Pancreas (tissue), 10 donors: ENCODE results near the gene AP1M2. TPM values are rescaled to one million over a fixed set of nuclear protein-coding genes. Genes with fewer than 3 reads are reported as not detected.

ENCODE experiments used
- ATAC-seq, 4 donors: fragments of 200-7000 bp; cut with Tn5 transposase; one replicate each; pipeline versions ENCODE4 v1.8.0 to v1.9.1; 2020; ENCODE audit warnings: mild to moderate bottlenecking in 4 of 4, moderate library complexity in 4 of 4
- DNase-seq, 6 donors: peaks; one replicate each; pipeline ENCODE4 v3.0.0-alpha.2; 2020
- FAIRE-seq: peaks from 2 replicates; lab custom pipeline; 2012; peaks lifted over from hg19 to GRCh38; lab: Jason Lieb, UNC
- H3K27ac ChIP-seq, 4 donors: fragments of 200-600 bp; sonication (generic); 1 replicate in 3 of 4; 2 replicates in 1 of 4; pipeline versions ENCODE4 v1.5.0 to v1.8.0; 2020
- H3K27me3 ChIP-seq, 4 donors: fragments of 200-600 bp; one replicate each; pipeline ENCODE4 v1.8.0; 2021
- H3K36me3 ChIP-seq, 3 donors: fragments of 200-600 bp; sonication (generic) in 1 of 3; one replicate each; pipeline versions ENCODE4 v1.5.0 to v1.8.0; 2020 to 2021
- H3K4me1 ChIP-seq, 3 donors: fragments of 200-600 bp; one replicate each; pipeline ENCODE4 v1.8.0; 2021
- H3K4me3 ChIP-seq, 4 donors: fragments of 200-600 bp; sonication (generic) in 2 of 4; one replicate each; pipeline versions ENCODE4 v1.5.0 to v1.8.0; 2020 to 2021
- H3K9me3 ChIP-seq, 4 donors: fragments of 200-600 bp; one replicate each; pipeline ENCODE4 v1.8.0; 2021
- CTCF ChIP-seq, 4 donors: fragments of 200-600 bp; sonication (generic) in 3 of 4; IDR thresholded peaks; one replicate each; pipeline versions ENCODE4 v1.5.0 to v1.8.0; 2021; ENCODE audit warnings: antibody characterized with exemption in 4 of 4
- WGBS, 2 donors: extraction: QIAGEN DNeasy Blood & Tissue Kit; methylation state at CpG; one replicate each; pipeline ENCODE4 v1.1.7; 2013; 5-methylcytosine and 5-hydroxymethylcytosine counted together
- intact Hi-C, 3 donors: fragments of 100-400 bp; cut with DNase I; formaldehyde crosslinking; loops; one replicate each; pipeline versions ENCODE4 v1.11.1 to v1.14.2; 2022
- polyA plus RNA-seq, 2 donors: library from polyadenylated mRNA; stranded (reverse); fragments of 200-250 nt; gene quantifications; one replicate each; pipeline ENCODE4 v1.2.3, GENCODE V29; 2013
- total RNA-seq, 6 donors: library from RNA; stranded (reverse); fragmentation: NEBNext Ultra II Directional in 4 of 6; extraction: Animal tissue kit (Norgen Biotek cat#: 25700) in 4 of 6; gene quantifications; one replicate each; pipeline versions ENCODE4 v1.2.1 to v1.2.4, GENCODE V29; 2021 to 2023
- donor health status: healthy with polysubstance abuse.
- donor health status: DM: no; HTN: no; CAD: no; lungs with moderate emphysema.
- donor health status: DM: no; HTN: no; CAD: no.
- donor health status: control.
- donor health status: control.
- donor health status: Bipolar disorder and iron deficiency.
- donor health status: DM: yes; HTN: yes; CAD: no.
- donor health status: DM: no; HTN: no; CAD: no.
- donor health status: DM: no; HTN: no; CAD: no.
- donor health status: DM: yes; HTN: yes; CAD: no.

AP1M2 gene
- total and polyA plus RNA-seq, 8 donors, result 32.2 to 57.6 (median 44.0) TPM

GRCh38 chr19:10565567-10566407, 21.3 kb downstream of the AP1M2 start, which contains the start of gene KRI1:
KRI1 (minus strand) TSS chr19:10566010; CDS start chr19:10565999, 11 bp downstream.
- Histone ChIP-seq H3K27me3 (no peaks in the 10 kb centered on the region), H3K36me3 (peaks cover 0 to 4% (median 0%) of the 10 kb centered on the region in 3 donors), H3K27ac (peak within 1 kb of the TSS; percentile 59 to 73 (median 65)), H3K9me3 (no peaks in the 10 kb centered on the region), H3K4me3 (peak within 1 kb of the TSS; percentile 62 to 92 (median 74)), H3K4me1 (peaks cover 0 to 13% (median 6%) of the 10 kb centered on the region in 3 donors)
- FAIRE-seq (no peak), DNase-seq (peak; percentile 98 to 99 (median 99)), ATAC-seq (peak; percentile 80 to 86 (median 82))
- peak in 2 of 4 donors; percentile 14 to 29 for TF ChIP-seq CTCF (IDR thresholded peaks at IDR 0.05)
- 0 to 1% methylated on average over 77 to 94 of the region's 94 CpGs for WGBS, 2 donors
- intact Hi-C loops, result loop anchor here in 2 of 3 donors (10.0 kb wide), 2 partner anchors 71 to 161 kb away; partner anchors contain the start of gene CDC37 (in 1 of the 2)

- Histone ChIP-seq H3K27ac (peak overlapping the region; percentile 4 to 73 (median 65)), H3K4me3 (peak overlapping the region; percentile 62 to 92 (median 74)), H3K36me3 (peaks cover 2 to 7% (median 5%) of the 10 kb centered on the region in 3 donors), H3K9me3 (no peaks in the 10 kb centered on the region), H3K4me1 (peaks cover 0 to 13% (median 6%) of the 10 kb centered on the region in 3 donors), H3K27me3 (no peaks in the 10 kb centered on the region)
- no peak for TF ChIP-seq CTCF (IDR thresholded peaks at IDR 0.05)
- FAIRE-seq (no peak), ATAC-seq (peak in 2 of 4 donors; percentile 8 to 9), DNase-seq (peak in 3 of 6 donors; percentile 37 to 53 (median 52))
- intact Hi-C loops, result loop anchor here in 2 of 3 donors (10.0 kb wide), 2 partner anchors 70 to 160 kb away; partner anchors contain the start of gene CDC37 (in 1 of the 2)
- 16 to 22% methylated on average over 9 to 10 of the region's 10 CpGs for WGBS, 2 donors
These were observed 22.0 kb downstream of the AP1M2 start for GRCh38 chr19:10565028-10565566.

- no peak for TF ChIP-seq CTCF (IDR thresholded peaks at IDR 0.05)
- FAIRE-seq (no peak), DNase-seq (no peak), ATAC-seq (no peak)
- no peak overlapping the region for H3K27ac ChIP-seq
- H3K4me3 ChIP-seq, result no peak overlapping the region
- intact Hi-C loops, result loop anchor here in 2 of 3 donors (10.0 kb wide), 2 partner anchors 68 to 158 kb away; partner anchors contain the start of gene CDC37 (in 1 of the 2)
- H3K9me3 ChIP-seq, result no peaks in the 10 kb centered on the region
- H3K4me1 ChIP-seq, result peaks cover 0 to 9% (median 0%) of the 10 kb centered on the region in 3 donors
- peaks cover 5 to 23% (median 20%) of the 10 kb centered on the region in 3 donors for H3K36me3 ChIP-seq
- H3K27me3 ChIP-seq, result no peaks in the 10 kb centered on the region
- 91 to 92% methylated on average over 5 of the region's 5 CpGs for WGBS, 2 donors
These were observed 24.5 kb downstream of the AP1M2 start for GRCh38 chr19:10562609-10563008.

- TF ChIP-seq CTCF (IDR thresholded peaks at IDR 0.05), result no peak
- DNase-seq (no peak), FAIRE-seq (no peak), ATAC-seq (no peak)
- 93 to 96% methylated on average over 7 of the region's 7 CpGs for WGBS, 2 donors
- Histone ChIP-seq H3K27me3 (no peaks in the 10 kb centered on the region), H3K4me3 (no peak overlapping the region), H3K4me1 (no peaks in the 10 kb centered on the region), H3K9me3 (no peaks in the 10 kb centered on the region), H3K36me3 (peaks cover 7 to 37% (median 25%) of the 10 kb centered on the region in 3 donors), H3K27ac (no peak overlapping the region)
- intact Hi-C loops, result loop anchor here in 2 of 3 donors (10.0 kb wide), 2 partner anchors 65 to 155 kb away; partner anchors contain the start of gene CDC37 (in 1 of the 2)
These were observed 27.0 kb downstream of the AP1M2 start for GRCh38 chr19:10560154-10560553.
